Liver (tissue), 3 donors: ENCODE results near the gene BBIP1.

Source experiments
- EGR1 ChIP-seq, 2 donors: IDR thresholded peaks; 2 replicates each; pipeline ENCODE4 v1.6.1; 2016 to 2018; ENCODE audit warnings: antibody characterized with exemption in 2 of 2, low read depth in 2 of 2
- FOXA2 ChIP-seq: IDR thresholded peaks from 2 replicates; pipeline ENCODE4 v1.6.1; 2016; ENCODE audit warnings: antibody characterized with exemption
- JUND ChIP-seq, 2 donors: IDR thresholded peaks; 2 replicates each; pipeline ENCODE4 v1.6.1; 2016; ENCODE audit warnings: antibody characterized with exemption in 2 of 2
- SP1 ChIP-seq: IDR thresholded peaks from 2 replicates; pipeline ENCODE4 v1.6.1; 2018; ENCODE audit warnings: antibody characterized with exemption, mild to moderate bottlenecking
- TAF1 ChIP-seq: conservative IDR thresholded peaks from 2 replicates; pipeline ENCODE4 v1.6.1; 2016; ENCODE audit warnings: antibody characterized with exemption, mild to moderate bottlenecking
- YY1 ChIP-seq: IDR thresholded peaks from 2 replicates; pipeline ENCODE4 v1.6.1; 2016; ENCODE audit warnings: antibody characterized with exemption, mild to moderate bottlenecking
- TF ChIP-seq, protein P1 (sequence below): fragments of 150-350 bp; IDR thresholded peaks from 2 replicates; pipeline ENCODE4 v1.5.1; 2017; ENCODE audit warnings: improper control_type of control experiment, low read depth, low read length; ENCODE audit not compliant: missing input control
- TF ChIP-seq, protein P2 (sequence below): IDR thresholded peaks from 2 replicates; pipeline ENCODE4 v1.6.1; 2016; ENCODE audit warnings: antibody characterized with exemption
- donor health status: healthy.
- donor health status: healthy.

DNA sequence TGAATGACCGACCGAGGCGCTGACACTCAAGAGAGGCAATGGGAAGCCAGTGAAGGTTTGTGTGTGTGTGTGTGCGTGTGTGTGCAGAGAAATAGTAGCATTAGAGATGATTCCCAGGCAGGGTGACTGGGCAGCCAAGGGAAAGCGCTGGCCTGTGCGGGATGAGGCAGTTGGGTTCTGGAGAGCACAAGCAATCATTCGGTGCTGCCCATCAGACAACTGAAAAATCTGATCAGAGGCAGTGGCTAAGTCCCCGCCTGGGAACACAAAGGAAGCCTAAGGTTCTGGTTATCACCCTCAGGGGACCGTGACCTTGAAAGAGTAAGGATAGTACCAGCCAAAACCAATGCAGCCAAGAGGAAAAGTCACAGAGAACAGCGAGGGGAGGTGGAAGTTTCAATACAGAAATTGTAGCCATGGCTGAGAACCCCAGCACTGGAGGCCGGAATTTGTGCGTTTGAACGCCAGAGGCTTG, 48.1 kb downstream of the BBIP1 start:
- TF ChIP-seq, protein P1, sequence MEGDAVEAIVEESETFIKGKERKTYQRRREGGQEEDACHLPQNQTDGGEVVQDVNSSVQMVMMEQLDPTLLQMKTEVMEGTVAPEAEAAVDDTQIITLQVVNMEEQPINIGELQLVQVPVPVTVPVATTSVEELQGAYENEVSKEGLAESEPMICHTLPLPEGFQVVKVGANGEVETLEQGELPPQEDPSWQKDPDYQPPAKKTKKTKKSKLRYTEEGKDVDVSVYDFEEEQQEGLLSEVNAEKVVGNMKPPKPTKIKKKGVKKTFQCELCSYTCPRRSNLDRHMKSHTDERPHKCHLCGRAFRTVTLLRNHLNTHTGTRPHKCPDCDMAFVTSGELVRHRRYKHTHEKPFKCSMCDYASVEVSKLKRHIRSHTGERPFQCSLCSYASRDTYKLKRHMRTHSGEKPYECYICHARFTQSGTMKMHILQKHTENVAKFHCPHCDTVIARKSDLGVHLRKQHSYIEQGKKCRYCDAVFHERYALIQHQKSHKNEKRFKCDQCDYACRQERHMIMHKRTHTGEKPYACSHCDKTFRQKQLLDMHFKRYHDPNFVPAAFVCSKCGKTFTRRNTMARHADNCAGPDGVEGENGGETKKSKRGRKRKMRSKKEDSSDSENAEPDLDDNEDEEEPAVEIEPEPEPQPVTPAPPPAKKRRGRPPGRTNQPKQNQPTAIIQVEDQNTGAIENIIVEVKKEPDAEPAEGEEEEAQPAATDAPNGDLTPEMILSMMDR = no peak
- TF ChIP-seq SP1 (no peak), JUND (IDR thresholded peaks at IDR 0.05) (no peak), EGR1 (IDR thresholded peaks at IDR 0.05; ENCODE audit: low read depth in 2 of 2) (no peak), TAF1 (no peak), YY1 (no peak), FOXA2 (no peak)
- TF ChIP-seq, protein P2, sequence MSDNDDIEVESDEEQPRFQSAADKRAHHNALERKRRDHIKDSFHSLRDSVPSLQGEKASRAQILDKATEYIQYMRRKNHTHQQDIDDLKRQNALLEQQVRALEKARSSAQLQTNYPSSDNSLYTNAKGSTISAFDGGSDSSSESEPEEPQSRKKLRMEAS = no peak
